ENCODE results near the gene PDE6H. TPM values are rescaled to one million over a fixed set of nuclear protein-coding genes. Genes with fewer than 3 reads are reported as not detected.

The PDE6H gene
- total RNA-seq, 1 experiment from 2014 or later: not detected

DNA sequence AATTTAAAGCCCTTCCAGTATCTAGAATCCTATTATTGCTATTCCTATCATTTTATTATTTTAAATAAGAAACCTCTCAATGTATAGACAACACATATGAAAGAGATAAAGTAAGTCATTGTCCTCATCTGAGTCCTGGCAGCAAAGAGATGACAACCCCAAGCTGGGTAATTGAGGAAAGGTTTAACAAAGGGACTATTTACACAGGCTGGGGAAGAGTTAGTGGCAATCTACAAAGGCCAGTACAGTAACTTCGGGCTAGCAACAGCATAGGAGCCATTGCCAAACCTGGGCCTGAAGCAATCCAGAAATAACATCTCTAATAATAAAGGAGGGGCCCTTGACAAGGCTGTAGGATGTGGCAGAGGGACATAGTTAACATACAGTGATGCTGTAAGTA lies 11.2 kb downstream of the PDE6H start:
- H3K9me2 ChIP-seq (replicated peaks; ENCODE audit: low read length): no peaks in the 10 kb centered on the region
- ChIA-PET CTCF (no interaction called here), POLR2A (ENCODE audit: unreplicated experiment) (no interaction called here)
- H3K36me3 ChIP-seq (ENCODE audit: low read depth, low read length): no peaks in the 10 kb centered on the region
- H3K4me3 ChIP-seq (ENCODE audit: low read length): no peak overlapping the region
- H3K9me3 ChIP-seq (ENCODE audit: low read length): no peaks in the 10 kb centered on the region
- H2AFZ ChIP-seq (ENCODE audit: low read length): no peak overlapping the region
- no peak overlapping the region for H3K9ac ChIP-seq (ENCODE audit: low read length)
- no peaks in the 10 kb centered on the region for H3K27me3 ChIP-seq (ENCODE audit: low read length)
- H3K27ac ChIP-seq (ENCODE audit: low read length): no peak overlapping the region
- H4K20me1 ChIP-seq (ENCODE audit: low read length): no peaks in the 10 kb centered on the region
- BruUV-seq (replicated peaks): no TSS peak
- H3K79me2 ChIP-seq (ENCODE audit: low read length): no peaks in the 10 kb centered on the region
- ATAC-seq (no peak), DNase-seq (no peak)
- no peak overlapping the region for H3K4me2 ChIP-seq (ENCODE audit: low read length)
- no peak for TF ChIP-seq EZH2 (IDR thresholded peaks at IDR 0.05; ENCODE audit: low read length, unreplicated experiment)
- TF ChIP-seq, protein P1, sequence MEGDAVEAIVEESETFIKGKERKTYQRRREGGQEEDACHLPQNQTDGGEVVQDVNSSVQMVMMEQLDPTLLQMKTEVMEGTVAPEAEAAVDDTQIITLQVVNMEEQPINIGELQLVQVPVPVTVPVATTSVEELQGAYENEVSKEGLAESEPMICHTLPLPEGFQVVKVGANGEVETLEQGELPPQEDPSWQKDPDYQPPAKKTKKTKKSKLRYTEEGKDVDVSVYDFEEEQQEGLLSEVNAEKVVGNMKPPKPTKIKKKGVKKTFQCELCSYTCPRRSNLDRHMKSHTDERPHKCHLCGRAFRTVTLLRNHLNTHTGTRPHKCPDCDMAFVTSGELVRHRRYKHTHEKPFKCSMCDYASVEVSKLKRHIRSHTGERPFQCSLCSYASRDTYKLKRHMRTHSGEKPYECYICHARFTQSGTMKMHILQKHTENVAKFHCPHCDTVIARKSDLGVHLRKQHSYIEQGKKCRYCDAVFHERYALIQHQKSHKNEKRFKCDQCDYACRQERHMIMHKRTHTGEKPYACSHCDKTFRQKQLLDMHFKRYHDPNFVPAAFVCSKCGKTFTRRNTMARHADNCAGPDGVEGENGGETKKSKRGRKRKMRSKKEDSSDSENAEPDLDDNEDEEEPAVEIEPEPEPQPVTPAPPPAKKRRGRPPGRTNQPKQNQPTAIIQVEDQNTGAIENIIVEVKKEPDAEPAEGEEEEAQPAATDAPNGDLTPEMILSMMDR (conservative IDR thresholded peaks at IDR 0.05; ENCODE audit: low read depth, low read length): no peak
- TF ChIP-seq EZH2phosphoT487 (IDR thresholded peaks at IDR 0.05; ENCODE audit: borderline replicate concordance, low read length): no peak
- H3K4me1 ChIP-seq (ENCODE audit: insufficient read depth, low read length): no peaks in the 10 kb centered on the region
- intact Hi-C loops (cut with micrococcal nuclease): no loop called here
- no peaks in the 10 kb centered on the region for H3F3A ChIP-seq (ENCODE audit: low read length, unreplicated experiment)

DNA sequence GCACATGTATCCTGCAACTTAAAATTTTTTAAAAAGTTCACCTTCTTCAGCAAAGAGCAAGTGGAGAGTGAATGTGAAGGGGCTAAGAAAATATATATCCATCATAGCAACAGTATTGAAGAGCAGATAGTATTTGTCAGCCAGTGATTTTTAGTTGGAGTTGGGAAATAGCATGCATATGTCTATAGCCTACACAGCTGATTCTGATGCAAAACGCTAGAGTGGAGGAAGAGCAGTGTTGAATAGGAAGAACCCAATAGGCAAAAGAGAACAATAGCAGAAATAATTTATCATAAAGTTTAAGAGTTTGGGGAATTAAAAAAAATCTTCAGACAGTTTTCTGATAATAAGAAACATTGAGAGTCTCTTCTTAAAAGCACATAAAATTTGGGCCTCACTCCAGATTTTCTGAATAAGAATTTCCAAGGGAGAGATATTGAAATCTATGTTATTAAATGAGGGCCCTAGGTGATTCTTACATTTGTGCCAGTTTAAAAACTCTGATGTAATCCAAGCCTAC lies 12.0 kb downstream of the PDE6H start:
- intact Hi-C loops (cut with micrococcal nuclease): no loop called here
- H3K9ac ChIP-seq (ENCODE audit: low read length): no peak overlapping the region
- H4K20me1 ChIP-seq (ENCODE audit: low read length): no peaks in the 10 kb centered on the region
- no peak for TF ChIP-seq EZH2 (IDR thresholded peaks at IDR 0.05; ENCODE audit: low read length, unreplicated experiment)
- no peaks in the 10 kb centered on the region for H3K36me3 ChIP-seq (ENCODE audit: low read depth, low read length)
- H3K4me1 ChIP-seq (ENCODE audit: insufficient read depth, low read length): no peaks in the 10 kb centered on the region
- no peak overlapping the region for H3K4me3 ChIP-seq (ENCODE audit: low read length)
- DNase-seq (no peak), ATAC-seq (no peak)
- ChIA-PET POLR2A (ENCODE audit: unreplicated experiment) (no interaction called here), CTCF (no interaction called here)
- no TSS peak for BruUV-seq (replicated peaks)
- H2AFZ ChIP-seq (ENCODE audit: low read length): no peak overlapping the region
- H3K27me3 ChIP-seq (ENCODE audit: low read length): no peaks in the 10 kb centered on the region
- H3K27ac ChIP-seq (ENCODE audit: low read length): no peak overlapping the region
- no peak overlapping the region for H3K4me2 ChIP-seq (ENCODE audit: low read length)
- H3F3A ChIP-seq (ENCODE audit: low read length, unreplicated experiment): no peaks in the 10 kb centered on the region
- no peaks in the 10 kb centered on the region for H3K9me3 ChIP-seq (ENCODE audit: low read length)
- H3K79me2 ChIP-seq (ENCODE audit: low read length): no peaks in the 10 kb centered on the region
- no peaks in the 10 kb centered on the region for H3K9me2 ChIP-seq (replicated peaks; ENCODE audit: low read length)

DNA sequence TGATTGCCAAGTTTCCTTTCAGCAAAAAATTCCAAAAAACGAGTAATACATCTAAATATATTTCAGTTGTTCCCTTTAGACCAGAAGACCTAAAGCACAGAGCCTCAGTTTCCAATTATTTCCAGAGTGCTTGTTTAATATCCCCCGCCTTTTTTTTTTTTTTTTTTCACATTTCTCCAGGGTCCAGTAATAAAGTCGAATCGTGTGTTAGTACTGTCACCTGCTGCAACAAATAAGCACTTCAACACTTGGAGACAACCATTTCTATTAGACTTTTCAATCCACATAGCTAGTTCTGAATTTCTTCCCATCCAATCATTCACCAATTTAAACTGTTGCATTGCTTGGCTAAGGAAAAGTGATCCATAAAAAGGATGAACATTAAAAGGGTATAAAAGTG lies 13.6 kb downstream of the PDE6H start:
- POLR2A ChIA-PET (ENCODE audit: unreplicated experiment): interaction anchor here (0.6 kb wide), 1 partner anchor 126 kb away, joined by 5 read pairs; no protein-coding TSS in a partner anchor
- Histone ChIP-seq H3K4me1 (ENCODE audit: insufficient read depth, low read length) (no peaks in the 10 kb centered on the region), H3K9me2 (replicated peaks; ENCODE audit: low read length) (no peaks in the 10 kb centered on the region), H3K79me2 (ENCODE audit: low read length) (no peaks in the 10 kb centered on the region), H3K27me3 (ENCODE audit: low read length) (no peaks in the 10 kb centered on the region), H3K9ac (ENCODE audit: low read length) (no peak overlapping the region), H3K27ac (ENCODE audit: low read length) (no peak overlapping the region), H3K36me3 (ENCODE audit: low read depth, low read length) (no peaks in the 10 kb centered on the region), H3K9me3 (ENCODE audit: low read length) (no peaks in the 10 kb centered on the region), H2AFZ (ENCODE audit: low read length) (no peak overlapping the region), H3F3A (ENCODE audit: low read length, unreplicated experiment) (no peaks in the 10 kb centered on the region), H3K4me2 (ENCODE audit: low read length) (no peak overlapping the region), H3K4me3 (ENCODE audit: low read length) (no peak overlapping the region), H4K20me1 (ENCODE audit: low read length) (no peaks in the 10 kb centered on the region)
- intact Hi-C loops (cut with micrococcal nuclease): loop anchor here (2.0 kb wide), 1 partner anchor 142 kb away; no protein-coding TSS in a partner anchor
- no peak for DNase-seq
- no peak for ATAC-seq
- no TSS peak for BruUV-seq (replicated peaks)
- TF ChIP-seq EZH2phosphoT487 (IDR thresholded peaks at IDR 0.05; ENCODE audit: borderline replicate concordance, low read length) (no peak), EZH2 (IDR thresholded peaks at IDR 0.05; ENCODE audit: low read length, unreplicated experiment) (no peak)
- TF ChIP-seq, protein P1 (conservative IDR thresholded peaks at IDR 0.05; ENCODE audit: low read depth, low read length): peak; percentile 26; the same call in 1 of the 2 replicates
- CTCF ChIA-PET: interaction anchor here (0.6 kb wide), 1 partner anchor 163 kb away, joined by 5 read pairs; no protein-coding TSS in a partner anchor

Measured in PC-3 (cell line).